GM23338 (cell line): ENCODE measurements around the gene LRMDA. TPM values are rescaled to one million over a fixed set of nuclear protein-coding genes. Genes with fewer than 3 reads are reported as not detected.

Experiments used
- ATAC-seq: fragments of 200-7000 bp; cut with Tn5 transposase; 3 replicates; pipeline ENCODE4 v1.9.1; 2020
- DNase-seq: peaks from one replicate; pipeline ENCODE4 v3.0.0-alpha.2; 2015; ENCODE audit warnings: low spot score
- H2AFZ ChIP-seq: fragments of 200-600 bp; sonication (generic); 2 replicates; pipeline ENCODE4 v1.8.0; 2016; ENCODE audit warnings: antibody characterized with exemption, mild to moderate bottlenecking, moderate library complexity
- H3F3A ChIP-seq: fragments of 200-600 bp; sonication (generic); replicated peaks from 2 replicates; pipeline ENCODE4 v1.8.0; 2017; ENCODE audit warnings: antibody characterized with exemption, mixed run types, low read depth
- H3K27ac ChIP-seq: fragments of 200-600 bp; sonication (generic); 2 replicates; pipeline ENCODE4 v1.6.1; 2016; ENCODE audit warnings: low read depth
- H3K27me3 ChIP-seq: fragments of 200-600 bp; sonication (generic); 2 replicates; pipeline ENCODE4 v1.8.0; 2016; ENCODE audit warnings: mild to moderate bottlenecking, mixed run types, moderate library complexity; ENCODE audit not compliant: insufficient read depth
- H3K36me3 ChIP-seq: fragments of 200-600 bp; sonication (generic); 2 replicates; pipeline ENCODE4 v1.8.0; 2016; ENCODE audit warnings: mild to moderate bottlenecking; ENCODE audit not compliant: insufficient read depth
- H3K4me1 ChIP-seq: fragments of 200-600 bp; sonication (generic); 2 replicates; pipeline ENCODE4 v1.8.0; 2016; ENCODE audit warnings: mild to moderate bottlenecking, moderate library complexity; ENCODE audit not compliant: insufficient read depth
- H3K4me2 ChIP-seq: fragments of 200-600 bp; sonication (generic); 2 replicates; pipeline ENCODE4 v1.7.1; 2017; ENCODE audit warnings: mixed run types
- H3K4me3 ChIP-seq: fragments of 200-600 bp; sonication (generic); 2 replicates; pipeline ENCODE4 v1.6.1; 2016; ENCODE audit warnings: mixed run types
- H3K79me2 ChIP-seq: fragments of 200-600 bp; sonication (generic); replicated peaks from 2 replicates; pipeline ENCODE4 v1.8.0; 2017; ENCODE audit warnings: mild to moderate bottlenecking; ENCODE audit not compliant: insufficient read depth
- H3K9me2 ChIP-seq: fragments of 200-600 bp; sonication (generic); 2 replicates; pipeline ENCODE4 v1.8.0; 2017; ENCODE audit not compliant: insufficient read depth
- H4K20me1 ChIP-seq: fragments of 200-600 bp; sonication (generic); replicated peaks from 2 replicates; pipeline ENCODE4 v1.8.0; 2017; ENCODE audit warnings: mild to moderate bottlenecking; ENCODE audit not compliant: insufficient read depth
- H3K27ac Mint-ChIP-seq: 2 replicates; pipeline ENCODE4 v1.8.0; 2020; ENCODE audit warnings: inconsistent platforms, mild to moderate bottlenecking, moderate library complexity, mixed read lengths
- H3K27me3 Mint-ChIP-seq: 3 replicates; pipeline ENCODE4 v1.8.0; 2022; ENCODE audit warnings: low read depth, mild to moderate bottlenecking, moderate library complexity, mixed read lengths, inconsistent platforms; ENCODE audit not compliant: insufficient read depth, poor library complexity
- H3K36me3 Mint-ChIP-seq: 3 replicates; pipeline ENCODE4 v1.8.0; 2021; ENCODE audit warnings: low read depth, mild to moderate bottlenecking, inconsistent platforms, moderate library complexity, mixed read lengths
- H3K4me1 Mint-ChIP-seq: 3 replicates; pipeline ENCODE4 v1.8.0; 2020; ENCODE audit warnings: mild to moderate bottlenecking, inconsistent platforms, mixed read lengths
- H3K4me3 Mint-ChIP-seq: 3 replicates; pipeline ENCODE4 v1.8.0; 2021; ENCODE audit warnings: moderate library complexity, mild to moderate bottlenecking, inconsistent platforms, mixed read lengths
- H3K9me3 Mint-ChIP-seq: 3 replicates; pipeline ENCODE4 v1.8.0; 2020; ENCODE audit warnings: moderate library complexity, mild to moderate bottlenecking, inconsistent platforms, mixed read lengths
- CREB1 ChIP-seq: fragments of 250-450 bp; sonication (Bioruptor Pico); IDR thresholded peaks from 2 replicates; pipeline ENCODE4 v1.5.0; 2020; ENCODE audit warnings: low read depth, mild to moderate bottlenecking, moderate library complexity
- CTCF ChIP-seq, 2 experiments: fragments of 200-600 bp in 1 of 2; sonication (generic) in 1 of 2; conservative IDR thresholded peaks; 2 replicates each; pipeline versions ENCODE4 v1.5.1 to v1.6.1; 2016 to 2017; ENCODE audit warnings: antibody characterized with exemption in 2 of 2, low read depth in 2 of 2, mild to moderate bottlenecking in 2 of 2, moderate library complexity in 1 of 2
- ETS1 ChIP-seq: IDR thresholded peaks from 2 replicates; pipeline ENCODE4 v1.6.1; 2016; ENCODE audit warnings: antibody characterized with exemption
- EZH2 ChIP-seq: fragments of 200-600 bp; sonication (generic); IDR thresholded peaks from one replicate; pipeline ENCODE4 v1.8.0; 2017; ENCODE audit warnings: antibody characterized with exemption, mild to moderate bottlenecking, low read depth; ENCODE audit not compliant: unreplicated experiment
- EZH2phosphoT487 ChIP-seq: fragments of 200-600 bp; sonication (generic); IDR thresholded peaks from one replicate; pipeline ENCODE4 v1.8.1; 2018; ENCODE audit warnings: antibody characterized with exemption; ENCODE audit not compliant: unreplicated experiment
- JUNB ChIP-seq: IDR thresholded peaks from one replicate; pipeline ENCODE4 v1.6.1; 2016; ENCODE audit warnings: antibody characterized with exemption; ENCODE audit not compliant: unreplicated experiment
- NANOG ChIP-seq: IDR thresholded peaks from 2 replicates; pipeline ENCODE4 v1.6.1; 2016; ENCODE audit warnings: antibody characterized with exemption, borderline replicate concordance
- POLR2AphosphoS5 ChIP-seq: IDR thresholded peaks from 2 replicates; pipeline ENCODE4 v1.6.1; 2016; ENCODE audit warnings: antibody characterized with exemption, low read depth
- REST ChIP-seq: IDR thresholded peaks from one replicate; pipeline ENCODE4 v1.6.1; 2018; ENCODE audit warnings: antibody characterized with exemption; ENCODE audit not compliant: unreplicated experiment
- STAT1 ChIP-seq: IDR thresholded peaks from one replicate; pipeline ENCODE4 v1.6.1; 2016; ENCODE audit warnings: antibody characterized with exemption; ENCODE audit not compliant: unreplicated experiment
- ZNF114 ChIP-seq: fragments of 250-450 bp; sonication (Bioruptor Pico); IDR thresholded peaks from 2 replicates; pipeline ENCODE4 v1.5.0; 2020; ENCODE audit warnings: mild to moderate bottlenecking, moderate library complexity
- ZNF331 ChIP-seq: fragments of 250-450 bp; sonication (Bioruptor Pico); IDR thresholded peaks from 2 replicates; pipeline ENCODE4 v1.5.0; 2020; ENCODE audit warnings: low read depth, mild to moderate bottlenecking, moderate library complexity
- ZNF462 ChIP-seq: fragments of 250-450 bp; sonication (Bioruptor Pico); IDR thresholded peaks from 2 replicates; pipeline ENCODE4 v1.5.0; 2020; ENCODE audit warnings: mild to moderate bottlenecking, moderate library complexity
- polyA plus RNA-seq: library from polyadenylated mRNA; unstranded; fragments of >200 nt; fragmentation: Nextera tagmentation; extraction: Ambion mirVana; gene quantifications from 2 replicates; pipeline ENCODE4 v1.2.1, GENCODE V29; 2016
- total RNA-seq: library from RNA; depleted of rRNA; stranded (reverse); fragments of >200 nt; shearing (Covaris generic); gene quantifications from 2 replicates; pipeline ENCODE4 v1.2.3, GENCODE V29; 2014

The LRMDA gene
- total and polyA plus RNA-seq, 2 experiments from 2014 or later = 0.90 to 1.8 TPM

GRCh38 chr10:75556320-75556719 lies 124.9 kb downstream of the LRMDA start:
- H2AFZ ChIP-seq = no peak overlapping the region
- Mint-ChIP-seq H3K36me3 (peaks cover 7% of the 10 kb centered on the region; the same call in 2 of the 3 replicates), H3K9me3 (peaks cover 13% of the 10 kb centered on the region), H3K4me3 (no peak overlapping the region), H3K4me1 (no peaks in the 10 kb centered on the region), H3K27ac (no peak overlapping the region), H3K27me3 (no peaks in the 10 kb centered on the region)
- no peaks in the 10 kb centered on the region for H3K36me3 ChIP-seq
- no peaks in the 10 kb centered on the region for H3K4me1 ChIP-seq
- H4K20me1 ChIP-seq = no peaks in the 10 kb centered on the region
- no peak overlapping the region for H3K27ac ChIP-seq
- no peaks in the 10 kb centered on the region for H3K9me2 ChIP-seq
- no peaks in the 10 kb centered on the region for H3K79me2 ChIP-seq
- H3F3A ChIP-seq = no peaks in the 10 kb centered on the region
- H3K4me3 ChIP-seq = no peak overlapping the region
- TF ChIP-seq ZNF462 (no peak), REST (no peak), STAT1 (no peak), EZH2 (no peak), NANOG (no peak), CREB1 (CRISPR knock-in tag) (no peak), JUNB (no peak), ZNF114 (no peak), ETS1 (no peak), ZNF331 (CRISPR knock-in tag) (no peak), CTCF (conservative IDR thresholded peaks at IDR 0.05; ENCODE audit: low read depth in 2 of 2) (no peak), EZH2phosphoT487 (no peak), POLR2AphosphoS5 (no peak)
- ATAC-seq (no peak), DNase-seq (no peak)
- H3K4me2 ChIP-seq = no peak overlapping the region
- no peaks in the 10 kb centered on the region for H3K27me3 ChIP-seq
